ENCODE results near the gene NEAT1.
A peak's percentile ranks its signal among the peaks of the same experiment; 100 is the strongest.
"Not testable (repeated sequence)": the region's sequence is repeated elsewhere in the genome, so short reads cannot be mapped to it uniquely, and the experiment has no call there.

Gene NEAT1

DNA sequence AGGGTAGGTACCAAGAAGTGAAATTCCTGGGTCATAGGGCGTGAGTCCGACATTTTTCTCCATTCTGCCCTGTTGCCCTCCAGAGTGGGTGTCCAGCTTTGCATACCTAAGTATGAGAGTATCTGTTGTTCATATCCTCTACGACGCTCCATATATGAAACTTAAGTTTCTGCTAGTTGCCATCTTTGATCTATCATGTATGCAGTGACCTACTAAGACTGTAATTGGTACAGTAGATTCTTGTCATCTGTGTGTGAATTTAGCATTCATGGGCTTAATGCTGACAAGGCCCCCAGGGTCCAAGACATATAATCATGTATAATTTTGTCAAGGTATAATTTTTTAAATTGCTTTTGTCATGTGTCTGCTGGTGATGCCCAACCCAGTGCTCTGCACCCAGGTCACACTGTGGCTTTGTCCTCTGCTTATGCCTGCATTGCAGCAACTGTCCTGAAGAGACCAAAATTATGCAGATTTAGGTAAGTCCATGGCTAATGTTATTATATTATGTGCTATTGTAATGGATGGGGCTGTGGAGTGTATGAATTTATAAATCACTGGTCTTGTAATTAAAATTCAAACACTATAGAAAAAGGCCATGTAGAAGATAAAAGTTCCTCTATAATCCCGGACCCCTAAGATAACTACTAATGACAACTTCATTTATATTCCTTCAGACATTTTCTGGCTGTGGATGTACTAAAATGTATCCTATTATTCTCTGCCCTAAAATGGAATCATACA lies 12.2 kb downstream of the NEAT1 start:
- peak in 2 of 4 experiments; percentile 14 to 24 for DNase-seq

DNA sequence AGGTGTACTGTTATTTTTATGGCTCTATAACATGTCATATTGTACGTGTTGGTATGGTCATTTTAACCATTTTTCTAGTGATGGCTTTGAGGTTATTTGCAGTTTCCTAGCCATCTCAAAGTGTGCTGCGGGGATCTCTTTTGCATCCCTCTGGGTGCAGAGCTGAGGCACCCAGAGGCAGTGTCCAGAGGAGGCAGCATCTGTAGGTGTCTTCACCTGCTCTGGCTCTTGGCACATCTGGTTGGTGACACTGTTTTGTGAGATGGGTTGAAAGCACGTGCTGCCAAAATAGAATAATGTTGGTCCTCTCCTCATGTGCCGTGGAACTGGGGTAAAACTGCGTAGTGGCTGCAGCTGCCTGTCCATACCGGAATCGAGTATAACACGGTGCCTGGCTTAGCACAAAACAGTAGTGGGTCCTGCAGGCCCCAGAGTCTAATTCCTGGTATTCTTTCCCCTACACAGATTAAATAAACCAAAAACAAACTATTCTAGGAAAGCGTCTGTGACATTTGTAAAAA lies 12.9 kb downstream of the NEAT1 start:
- peak in 1 of 4 experiments; percentile 13 for DNase-seq

GRCh38 chr11:65435981-65436411 lies 13.4 kb downstream of the NEAT1 start:
- peak in 3 of 4 experiments; percentile 17 to 25 (median 18) for DNase-seq

GRCh38 chr11:65436412-65437032 lies 13.9 kb downstream of the NEAT1 start:
- DNase-seq = peak in 3 of 4 experiments; percentile 28 to 31 (median 28)

- peak in 3 of 4 experiments; percentile 14 to 24 (median 23) for DNase-seq
Measured at GRCh38 chr11:65437436-65438227, 15.0 kb downstream of the NEAT1 start.

DNA sequence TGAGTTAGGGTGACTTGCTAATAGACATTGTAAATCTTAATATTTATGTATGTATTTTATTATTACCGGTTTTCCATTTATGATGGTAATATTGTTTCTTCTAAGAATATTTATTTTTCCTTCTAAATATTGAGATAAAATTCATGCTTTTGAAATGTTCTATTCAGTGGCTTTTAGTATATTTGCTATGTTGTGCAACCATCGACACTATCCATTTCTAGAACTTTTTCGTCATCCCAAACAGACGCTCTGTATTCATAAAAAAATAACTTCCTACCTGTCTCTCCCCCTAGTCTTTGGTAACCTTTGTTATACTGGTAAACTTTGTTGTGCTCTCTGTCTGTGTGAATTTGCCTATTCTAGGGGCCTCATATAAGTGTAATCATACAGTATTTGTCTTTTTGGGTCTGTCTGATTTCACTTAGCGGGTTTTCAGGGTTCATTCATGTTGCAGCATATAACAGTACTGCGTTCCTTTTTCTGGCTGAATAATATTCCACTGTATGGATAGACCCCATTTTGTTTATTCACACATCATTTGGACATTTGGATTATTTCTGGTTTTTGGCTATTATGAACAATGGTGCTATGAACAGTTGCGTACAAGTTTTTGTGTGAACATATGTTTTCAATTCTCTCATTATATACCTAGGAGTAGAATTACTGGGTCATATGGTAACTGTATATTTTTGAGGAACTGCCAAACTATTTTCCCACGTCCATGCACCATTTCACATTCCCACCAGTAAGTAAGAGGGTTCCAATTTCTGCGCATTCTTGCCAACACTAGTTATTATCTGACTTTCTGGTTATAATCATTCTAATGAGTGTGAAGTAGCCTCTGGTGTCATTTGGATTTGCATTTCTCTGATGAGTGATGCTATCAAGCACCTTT lies 15.9 kb downstream of the NEAT1 start:
- peak in 2 of 4 experiments; percentile 12 to 30 for DNase-seq

DNA sequence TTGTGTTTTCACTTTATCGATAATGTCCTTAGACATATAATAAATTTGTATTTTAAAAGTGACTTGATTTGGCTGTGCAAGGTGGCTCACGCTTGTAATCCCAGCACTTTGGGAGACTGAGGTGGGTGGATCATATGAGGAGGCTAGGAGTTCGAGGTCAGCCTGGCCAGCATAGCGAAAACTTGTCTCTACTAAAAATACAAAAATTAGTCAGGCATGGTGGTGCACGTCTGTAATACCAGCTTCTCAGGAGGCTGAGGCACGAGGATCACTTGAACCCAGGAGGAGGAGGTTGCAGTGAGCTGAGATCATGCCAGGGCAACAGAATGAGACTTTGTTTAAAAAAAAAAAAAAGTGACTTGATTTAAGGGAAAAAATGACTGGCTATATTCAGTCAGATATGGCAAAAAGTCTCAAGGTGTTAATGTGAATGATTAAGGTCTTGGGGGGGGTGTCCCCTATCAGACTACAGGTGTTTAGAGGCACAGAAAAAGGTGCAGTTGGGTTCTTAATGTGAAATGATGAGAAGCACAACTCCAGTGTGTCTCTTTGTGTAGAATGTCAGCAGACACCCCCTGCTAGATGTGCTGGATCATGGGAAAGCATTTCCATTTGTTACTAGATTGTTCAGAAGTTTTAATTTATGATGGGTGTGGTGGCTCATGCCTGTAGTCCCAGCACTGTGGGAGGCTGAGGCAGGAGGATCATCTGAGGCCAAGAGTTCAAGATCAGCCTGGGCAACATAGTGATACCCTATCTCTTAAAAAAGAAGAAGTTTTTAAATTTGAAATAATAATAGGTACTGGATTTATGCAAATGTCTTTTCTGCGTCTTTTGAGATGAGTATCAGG lies 17.0 kb downstream of the NEAT1 start:
- DNase-seq = peak in 3 of 4 experiments; percentile 27 to 38 (median 34)

DNA sequence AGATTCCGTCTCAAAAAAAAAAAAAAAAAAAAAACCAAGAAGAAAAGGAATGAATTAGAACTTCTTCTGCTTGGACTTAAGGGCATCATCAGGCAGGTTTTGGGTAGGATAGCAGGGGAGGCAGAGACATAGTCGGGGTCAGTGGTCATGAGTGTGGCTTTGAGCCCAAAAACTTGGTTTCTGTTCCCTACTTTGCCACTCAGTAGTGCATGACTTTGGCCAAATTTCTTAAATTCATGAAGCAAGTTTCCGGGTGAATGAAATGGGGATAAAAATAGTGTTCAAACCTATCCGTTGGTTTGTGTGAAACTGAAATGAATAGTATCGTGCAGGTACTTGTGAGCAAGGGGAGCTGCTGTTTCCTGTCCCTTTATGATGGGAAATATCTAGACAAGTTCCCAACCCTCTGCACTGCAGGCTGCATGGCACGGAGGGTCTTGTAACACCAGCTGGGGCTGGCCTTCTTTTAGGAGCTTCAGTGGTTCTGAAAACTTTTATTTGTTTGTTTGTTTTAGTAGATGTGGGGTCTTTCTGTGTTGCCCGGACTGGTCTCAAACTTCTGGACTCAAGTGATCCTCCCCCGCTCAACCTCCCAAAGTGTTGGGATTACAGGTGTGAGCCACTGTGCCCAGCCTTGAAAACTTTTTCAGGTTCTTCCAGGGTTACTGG lies 18.4 kb downstream of the NEAT1 start:
- peak; percentile 64 to 81 (median 69) for DNase-seq

GRCh38 chr11:65442842-65443331 lies 20.3 kb downstream of the NEAT1 start:
- DNase-seq = peak in 3 of 4 experiments; percentile 35 to 38 (median 37)

DNA sequence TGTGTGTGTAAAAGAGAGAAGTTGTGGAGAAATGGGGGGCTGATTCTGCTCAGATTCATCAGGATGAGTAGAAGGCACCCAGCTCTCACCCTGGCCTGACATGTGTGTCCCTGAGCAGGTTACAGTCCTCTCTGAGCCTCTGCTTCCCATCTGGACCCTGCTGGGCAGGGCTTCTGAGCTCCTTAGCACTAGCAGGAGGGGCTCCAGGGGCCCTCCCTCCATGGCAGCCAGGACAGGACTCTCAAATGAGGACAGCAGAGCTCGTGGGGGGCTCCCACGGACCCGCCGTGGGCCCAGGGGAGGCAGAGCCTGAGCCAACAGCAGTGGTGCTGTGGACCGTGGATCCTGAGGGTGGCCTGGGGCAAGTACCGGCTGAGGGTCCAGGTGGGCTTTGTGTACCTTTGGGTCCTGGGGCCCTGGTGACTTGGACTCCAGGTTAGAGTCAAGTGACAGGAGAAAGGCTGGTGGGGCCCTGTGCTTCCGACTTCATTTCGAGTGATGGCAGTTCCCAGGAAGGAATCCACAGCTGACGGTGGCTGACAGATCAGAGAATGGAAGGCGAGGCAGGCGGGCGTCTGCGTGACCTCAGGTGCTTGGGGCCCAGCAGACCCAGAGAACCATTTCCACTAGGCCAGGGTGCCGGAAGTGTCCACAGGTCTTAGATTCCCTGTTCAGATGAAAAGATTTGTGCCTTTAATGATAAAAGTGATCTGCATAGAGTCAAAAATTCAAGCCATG lies 21.9 kb downstream of the NEAT1 start:
- DNase-seq = peak; percentile 25 to 48 (median 32)

- DNase-seq = peak; percentile 19 to 49 (median 32)
Measured at GRCh38 chr11:65445101-65445603, 22.6 kb downstream of the NEAT1 start.

DNA sequence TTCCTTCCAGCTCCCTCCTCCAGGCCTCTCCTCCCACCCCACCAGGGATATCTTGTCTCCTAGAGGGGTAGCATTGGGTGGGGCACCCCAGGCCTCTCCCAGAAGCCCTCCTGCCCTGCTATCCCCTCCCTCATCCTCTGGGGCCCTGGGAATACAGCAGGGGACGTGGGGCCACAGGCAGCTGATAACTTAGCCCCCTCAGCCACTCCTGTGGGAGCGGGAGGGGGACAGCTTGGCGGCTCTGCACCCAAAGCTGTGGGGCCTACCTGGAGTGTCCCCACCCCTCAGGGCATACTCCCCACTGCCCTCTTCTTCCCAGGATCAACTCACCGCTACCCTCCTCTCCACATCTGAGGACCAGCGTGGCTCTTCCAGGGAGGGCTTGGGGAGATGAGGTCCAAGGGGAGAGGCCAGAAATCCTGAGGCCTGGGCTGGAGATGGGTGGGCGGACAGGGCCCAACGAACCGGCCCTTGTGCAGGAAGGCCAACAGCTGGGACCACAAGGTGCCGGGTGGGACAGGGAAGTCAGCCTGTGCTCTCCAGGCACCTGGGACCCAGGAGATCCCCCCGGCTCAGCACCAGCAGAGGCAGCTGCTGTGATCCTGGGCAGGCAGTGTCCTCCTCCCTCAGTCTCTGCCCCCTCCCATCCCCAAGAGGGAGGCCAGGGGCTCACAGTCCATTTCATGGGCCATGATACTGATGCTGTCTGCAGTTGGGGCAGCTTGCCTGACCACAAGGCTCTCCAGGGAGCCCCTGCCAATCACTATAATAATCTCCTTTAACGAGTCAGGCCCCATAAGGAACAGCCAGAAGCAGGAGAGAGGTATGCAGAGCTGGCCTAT lies 23.2 kb downstream of the NEAT1 start:
- DNase-seq = peak; percentile 29 to 56 (median 46)

DNA sequence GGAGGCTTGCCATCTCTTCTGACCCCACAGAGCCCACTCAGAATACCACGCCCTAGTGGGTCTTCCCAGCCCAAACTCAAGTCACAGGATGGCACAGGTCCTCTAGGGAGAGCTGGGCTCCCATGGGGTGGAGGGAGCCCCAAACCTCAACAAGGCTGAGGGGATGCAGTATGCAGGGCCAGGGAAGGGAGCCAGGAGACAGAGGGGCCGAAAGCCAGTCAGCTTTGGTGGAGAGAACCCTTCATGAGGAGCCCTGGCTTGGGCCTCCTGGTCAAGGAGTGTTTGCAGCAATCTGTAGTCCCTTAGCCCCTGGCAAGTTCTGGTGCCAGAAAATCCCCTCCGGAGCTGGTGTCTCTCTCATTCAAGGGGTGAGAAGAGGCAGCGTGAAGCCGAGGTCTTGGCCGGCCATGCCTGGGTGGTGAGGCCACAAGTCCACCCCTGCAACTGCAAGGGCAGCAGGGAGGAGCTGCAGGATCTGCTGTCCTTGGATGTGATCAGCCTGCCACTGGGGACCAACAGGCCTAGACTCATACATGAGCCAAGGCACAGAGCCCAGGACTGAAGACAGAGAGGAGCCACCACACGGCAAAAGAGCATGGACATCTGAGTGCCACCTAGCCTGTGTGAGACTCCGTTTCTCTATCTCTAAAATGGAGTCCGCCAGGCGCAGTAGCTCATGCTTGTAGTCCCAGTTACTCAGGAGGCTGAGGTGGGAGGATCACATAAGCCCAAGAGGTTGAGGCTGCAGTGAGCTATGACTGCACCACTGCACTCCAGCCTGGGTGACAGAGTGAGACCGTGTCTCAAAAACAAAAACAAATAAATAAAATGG lies 24.1 kb downstream of the NEAT1 start:
- peak; percentile 36 to 68 (median 54) for DNase-seq

- DNase-seq = no peak
Measured at GRCh38 chr11:65448074-65448417, 25.4 kb downstream of the NEAT1 start.

DNA sequence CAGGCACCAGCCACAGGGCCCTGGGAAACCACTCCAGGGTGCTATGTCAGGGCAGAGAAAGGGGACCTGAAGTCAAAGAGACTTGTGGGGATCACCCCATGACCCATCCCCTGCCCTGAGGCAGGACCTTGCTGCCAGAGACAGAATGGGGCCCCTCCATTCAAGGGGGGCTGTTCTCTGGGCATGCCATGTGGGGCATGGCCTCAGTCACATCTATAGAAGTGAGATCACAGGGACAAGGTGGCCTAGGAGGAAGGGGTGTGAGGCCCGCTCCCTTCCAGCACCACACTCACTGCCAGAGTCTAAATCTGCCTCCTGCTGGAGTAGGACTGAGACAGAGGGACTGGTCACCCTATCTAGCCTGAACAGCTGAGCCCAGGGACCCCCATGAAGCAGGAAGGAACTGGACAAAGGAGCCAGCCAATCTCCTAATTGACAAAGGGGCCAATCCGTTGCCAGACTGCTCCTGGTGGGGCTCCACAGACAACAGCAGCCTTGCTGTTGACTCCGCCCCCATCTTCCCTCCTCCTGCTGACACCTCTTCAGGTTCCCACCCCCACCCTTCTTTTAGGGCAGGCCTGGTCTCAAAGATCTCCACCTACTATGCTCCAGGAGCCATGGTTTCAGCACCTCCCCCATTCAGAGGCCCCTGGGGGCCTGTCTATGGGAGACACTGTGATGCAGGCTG lies 26.0 kb downstream of the NEAT1 start:
- peak; percentile 52 to 69 (median 55) for DNase-seq

- DNase-seq = not testable (repeated sequence)
Measured at GRCh38 chr11:65451301-65451700, 28.7 kb downstream of the NEAT1 start.

GRCh38 chr11:65452259-65452658 lies 29.7 kb downstream of the NEAT1 start:
- DNase-seq = not testable (repeated sequence)
